RPMI7951 (cell line): ENCODE measurements around the gene PRSS21. TPM values are rescaled to one million over a fixed set of nuclear protein-coding genes. Genes with fewer than 3 reads are reported as not detected.

Experiments used
- DNase-seq: peaks from one replicate; pipeline ENCODE4 v3.0.0-alpha.2; 2012; ENCODE audit warnings: low read depth
- total RNA-seq: library from RNA; depleted of rRNA; stranded (reverse); fragments of >200 nt; shearing (Covaris generic); gene quantifications from 2 replicates; pipeline ENCODE4 v1.2.3, GENCODE V29; 2014

PRSS21 gene
- total RNA-seq, 1 experiment from 2014 or later, result not detected

DNA sequence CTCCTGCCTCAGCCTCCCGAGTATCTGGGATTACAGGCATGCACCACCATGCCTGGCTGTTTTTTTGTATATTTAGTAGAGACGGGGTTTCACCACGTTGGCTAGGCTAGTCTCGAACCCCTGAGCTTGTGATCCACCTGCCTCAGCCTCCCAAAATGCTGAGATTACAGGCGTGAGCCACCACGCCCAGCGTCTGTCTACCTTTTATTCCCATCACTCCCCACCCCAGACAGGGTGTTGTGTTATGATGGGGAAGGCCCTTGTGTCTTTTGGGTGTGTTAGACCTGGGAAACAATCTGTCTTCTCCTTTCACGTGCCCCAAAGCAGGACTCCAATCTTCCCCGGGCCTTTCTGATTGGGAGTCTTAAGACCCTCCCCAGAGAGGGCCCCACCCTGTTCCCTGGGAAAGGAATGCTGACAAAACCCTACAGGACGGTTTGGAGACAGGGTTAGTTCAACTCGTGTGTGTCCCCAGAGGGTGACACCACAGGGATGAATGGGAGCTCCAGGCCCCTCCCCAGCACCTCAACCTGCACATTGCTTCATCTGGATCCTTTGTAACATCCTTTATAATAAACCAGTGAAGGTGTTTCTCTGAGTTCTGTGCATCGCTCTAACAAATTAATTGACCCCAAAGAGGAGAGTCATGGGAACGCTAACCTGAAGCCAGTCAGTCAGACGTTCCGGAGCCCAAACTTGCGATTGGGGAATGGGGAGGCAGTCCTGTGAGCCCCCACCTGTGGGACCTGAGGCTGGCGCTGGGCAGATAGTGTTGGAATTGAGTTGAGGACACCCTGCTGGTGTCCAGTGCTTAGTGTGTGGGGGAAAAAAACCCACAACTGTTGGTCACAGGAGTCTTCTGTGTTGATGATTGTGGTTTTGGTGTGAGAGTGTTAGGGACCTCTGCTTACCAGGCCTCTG, 36.8 kb upstream of the PRSS21 start:
- no peak for DNase-seq

GRCh38 chr16:2782583-2783351, 34.3 kb upstream of the PRSS21 start:
- DNase-seq, result no peak

- DNase-seq, result no peak
Measured at GRCh38 chr16:2783581-2784357, 33.3 kb upstream of the PRSS21 start.

GRCh38 chr16:2784358-2785100, 32.5 kb upstream of the PRSS21 start:
- DNase-seq, result no peak

- no peak for DNase-seq
Measured at GRCh38 chr16:2785101-2785991, 31.7 kb upstream of the PRSS21 start.

DNA sequence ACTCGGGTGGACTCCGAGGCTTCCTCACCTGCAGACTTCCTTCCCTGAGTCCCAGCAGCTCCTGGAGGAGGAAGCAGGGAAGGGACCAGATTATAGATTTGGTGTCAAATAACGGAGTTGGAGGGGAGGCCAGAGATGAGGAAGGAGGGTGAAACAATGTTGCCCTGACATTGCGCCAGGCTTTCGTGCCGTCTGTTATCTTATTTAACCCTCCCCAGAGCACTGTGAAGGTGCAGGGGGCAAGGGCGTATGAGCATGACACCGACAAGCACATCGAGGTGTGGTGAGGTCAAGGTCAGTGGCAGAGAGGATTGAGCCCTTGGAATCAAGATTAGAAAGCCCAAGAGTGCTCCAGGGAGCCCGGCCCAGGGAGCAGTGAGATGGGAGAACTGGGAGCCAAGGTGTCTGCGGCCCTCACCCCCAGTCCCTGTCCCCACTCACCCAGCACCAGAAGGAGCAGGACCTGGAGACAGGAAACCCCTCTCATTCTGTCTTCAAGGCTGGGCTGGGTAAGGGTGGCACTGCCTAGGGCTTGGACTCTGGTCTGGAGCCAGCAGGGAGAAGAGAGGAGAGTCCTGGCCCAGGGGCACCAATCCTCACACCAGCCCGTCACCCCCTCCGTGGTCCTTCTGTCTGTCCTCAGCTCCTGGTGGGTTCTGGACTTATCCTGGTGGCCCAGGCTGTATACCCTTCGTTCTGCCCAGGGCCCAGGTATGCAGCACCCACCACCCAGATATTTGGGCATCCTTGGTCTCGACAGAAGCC, 30.8 kb upstream of the PRSS21 start:
- no peak for DNase-seq

GRCh38 chr16:2786826-2787151, 30.2 kb upstream of the PRSS21 start:
- no peak for DNase-seq

DNA sequence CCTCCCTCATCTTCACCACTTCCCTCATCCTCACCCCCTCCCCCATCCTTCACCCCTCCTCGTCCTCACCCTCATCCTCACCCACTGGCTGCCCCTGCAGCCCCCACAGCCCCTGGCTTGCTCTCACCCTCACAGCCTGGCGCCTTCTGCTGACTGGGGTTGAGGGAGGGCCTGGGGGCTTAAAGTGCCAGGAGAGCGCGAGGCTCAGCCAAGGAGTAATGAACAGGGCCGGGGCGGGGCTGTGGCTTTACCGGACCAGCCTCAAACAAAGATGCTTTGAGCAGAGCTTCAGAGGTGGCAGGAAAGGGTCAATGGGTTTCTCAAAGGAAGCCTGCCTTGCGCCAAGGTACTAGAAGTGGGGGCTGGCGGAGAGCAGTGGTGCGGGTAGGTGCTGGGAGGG, 29.6 kb upstream of the PRSS21 start, which contains the start of gene PRSS33:
Gene PRSS33 (minus strand): TSS at position 155 of the 400 bp plus-strand sequence. CDS start 1,013 bp downstream, outside the sequence.
- no peak for DNase-seq

- DNase-seq, result no peak
Measured at GRCh38 chr16:2787961-2788360, 29.1 kb upstream of the PRSS21 start.

DNA sequence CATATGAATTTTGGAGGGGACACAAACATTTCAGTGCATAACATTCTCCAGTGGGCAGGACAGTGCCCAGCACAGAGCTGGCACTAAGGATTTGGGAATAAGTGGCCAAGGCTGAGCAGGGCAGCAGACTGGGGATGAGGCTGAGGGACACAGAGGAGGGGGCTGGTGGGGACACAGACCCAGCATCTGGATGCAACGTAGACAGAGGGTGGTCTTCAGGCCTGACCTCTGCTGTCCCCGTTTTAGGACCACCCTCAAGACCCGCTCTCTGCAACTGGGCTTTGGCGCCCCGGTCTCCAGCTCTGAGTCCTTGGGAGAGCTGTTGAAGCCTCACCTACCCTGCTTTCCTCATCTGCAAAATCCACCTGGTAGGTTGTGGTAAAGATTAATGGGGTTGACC, 26.4 kb upstream of the PRSS21 start:
- DNase-seq, result no peak

GRCh38 chr16:2791174-2791573, 25.9 kb upstream of the PRSS21 start:
- no peak for DNase-seq

- no peak for DNase-seq
Measured at GRCh38 chr16:2792940-2793339, 24.1 kb upstream of the PRSS21 start.

DNA sequence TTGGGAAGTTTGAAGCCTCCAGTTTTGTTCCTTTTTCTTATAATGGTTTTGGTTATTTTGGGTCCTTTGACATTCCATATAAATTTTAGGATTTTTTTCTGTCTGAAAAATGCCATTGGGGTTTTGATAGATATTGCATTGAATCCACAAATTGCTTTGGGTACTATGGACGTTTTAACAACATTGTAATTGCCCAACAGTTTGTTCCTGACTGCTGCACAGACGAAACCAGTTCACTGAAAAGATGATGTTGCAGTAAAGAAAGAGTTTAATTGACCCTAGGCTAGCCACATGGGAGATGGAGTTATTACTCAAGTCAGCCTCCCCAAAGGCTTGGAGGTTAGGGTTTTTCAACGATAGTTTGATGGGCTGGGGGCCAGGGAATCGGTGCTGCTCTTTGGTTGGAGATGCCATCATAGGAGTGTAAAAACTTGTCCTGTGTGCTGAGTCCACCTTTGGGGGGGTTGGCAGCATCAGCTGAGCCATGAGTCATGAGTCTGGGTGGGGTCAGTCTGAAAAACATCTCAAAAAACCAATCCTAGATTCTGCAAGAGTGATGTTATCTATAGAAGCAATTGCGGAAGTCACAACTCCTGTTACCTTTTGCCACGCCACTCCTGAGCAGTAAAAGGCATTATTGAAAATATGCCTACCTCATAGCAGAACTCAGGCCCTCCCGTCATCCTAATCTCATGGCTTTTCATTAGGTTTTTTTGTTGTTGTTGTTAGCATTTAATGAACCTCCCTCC, 21.5 kb upstream of the PRSS21 start:
- DNase-seq, result no peak

DNA sequence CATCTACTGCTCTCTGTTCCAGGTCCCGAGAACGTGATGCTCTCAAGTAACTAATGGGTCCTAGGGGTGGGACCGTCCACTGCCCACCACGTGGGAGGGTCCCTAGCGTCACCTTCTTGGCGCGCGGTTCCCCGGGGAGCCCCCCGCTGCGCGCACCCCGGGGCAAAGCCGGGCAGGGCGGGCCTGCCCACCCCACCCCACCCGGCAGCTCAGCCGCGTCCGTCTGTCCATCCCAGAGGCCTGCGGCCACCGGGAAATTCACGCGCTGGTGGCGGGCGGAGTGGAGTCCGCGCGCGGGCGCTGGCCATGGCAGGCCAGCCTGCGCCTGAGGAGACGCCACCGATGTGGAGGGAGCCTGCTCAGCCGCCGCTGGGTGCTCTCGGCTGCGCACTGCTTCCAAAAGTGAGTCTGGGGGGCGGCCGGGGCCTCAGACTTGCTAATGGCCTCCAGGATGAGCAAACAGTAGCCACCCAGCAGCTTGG, 18.3 kb upstream of the PRSS21 start:
- no peak for DNase-seq

- DNase-seq, result no peak
Measured at GRCh38 chr16:2799205-2799858, 17.7 kb upstream of the PRSS21 start.

GRCh38 chr16:2799859-2800226, 17.2 kb upstream of the PRSS21 start:
- DNase-seq, result no peak

- DNase-seq, result no peak
Measured at GRCh38 chr16:2803545-2804195, 13.4 kb upstream of the PRSS21 start.

DNA sequence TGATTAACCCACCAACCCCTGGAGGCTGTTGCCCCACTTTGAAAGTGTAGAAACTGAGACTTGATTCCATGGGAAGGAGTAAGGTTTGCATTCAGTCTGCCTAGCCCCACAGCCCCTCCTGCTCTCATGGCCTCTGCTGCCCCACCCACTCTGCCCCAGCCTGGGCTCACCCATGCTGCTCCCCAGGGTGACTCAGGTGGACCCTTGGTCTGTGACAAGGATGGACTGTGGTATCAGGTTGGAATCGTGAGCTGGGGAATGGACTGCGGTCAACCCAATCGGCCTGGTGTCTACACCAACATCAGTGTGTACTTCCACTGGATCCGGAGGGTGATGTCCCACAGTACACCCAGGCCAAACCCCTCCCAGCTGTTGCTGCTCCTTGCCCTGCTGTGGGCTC, 12.3 kb upstream of the PRSS21 start:
- no peak for DNase-seq
